Endodermal cell (in vitro differentiated cells): ENCODE data around the gene TADA1. TPM values are rescaled to one million over a fixed set of nuclear protein-coding genes. Genes with fewer than 3 reads are reported as not detected.

Experiments
- DNase-seq: peaks from one replicate; pipeline ENCODE4 v3.0.0-alpha.2; 2017
- H3K27ac ChIP-seq: 2 replicates; pipeline ENCODE4 v1.5.1; 2013; ENCODE audit warnings: mild to moderate bottlenecking, low read depth, low read length, moderate library complexity
- H3K27me3 ChIP-seq: 2 replicates; pipeline ENCODE4 v1.6.1; 2013; ENCODE audit warnings: mild to moderate bottlenecking, low read length, moderate library complexity; ENCODE audit not compliant: insufficient read depth, control insufficient read depth, poor library complexity, severe bottlenecking
- H3K36me3 ChIP-seq: 2 replicates; pipeline ENCODE4 v1.7.0; 2013; ENCODE audit warnings: mild to moderate bottlenecking, low read length, moderate library complexity; ENCODE audit not compliant: control insufficient read depth, insufficient read depth
- H3K4me1 ChIP-seq: one replicate; pipeline ENCODE4 v1.7.0; 2013; ENCODE audit warnings: low read length; ENCODE audit not compliant: control insufficient read depth, insufficient read depth
- H3K4me3 ChIP-seq: 2 replicates; pipeline ENCODE4 v1.5.1; 2013; ENCODE audit warnings: mild to moderate bottlenecking, low read length, moderate library complexity
- H3K9ac ChIP-seq: 2 replicates; pipeline ENCODE4 v1.6.1; 2013; ENCODE audit warnings: mild to moderate bottlenecking, low read length, moderate library complexity; ENCODE audit not compliant: poor library complexity, severe bottlenecking; ENCODE audit errors: extremely low read depth
- H3K9me3 ChIP-seq: 2 replicates; pipeline ENCODE4 v1.6.1; 2013; ENCODE audit warnings: mild to moderate bottlenecking, low read length, moderate library complexity; ENCODE audit not compliant: control insufficient read depth
- H3K27ac Mint-ChIP-seq: 2 replicates; pipeline ENCODE4 v1.8.0; 2020; ENCODE audit warnings: mixed read lengths
- H3K27me3 Mint-ChIP-seq: 2 replicates; pipeline ENCODE4 v1.8.0; 2021; ENCODE audit warnings: mild to moderate bottlenecking, mixed read lengths; ENCODE audit not compliant: insufficient read depth
- H3K36me3 Mint-ChIP-seq: 2 replicates; pipeline ENCODE4 v1.8.0; 2020; ENCODE audit warnings: low read depth, mixed read lengths
- H3K4me1 Mint-ChIP-seq: 2 replicates; pipeline ENCODE4 v1.8.0; 2020; ENCODE audit warnings: mixed read lengths
- H3K4me3 Mint-ChIP-seq: 2 replicates; pipeline ENCODE4 v1.8.0; 2020; ENCODE audit warnings: mild to moderate bottlenecking, moderate library complexity, mixed read lengths
- H3K9me3 Mint-ChIP-seq: 2 replicates; pipeline ENCODE4 v1.8.0; 2020; ENCODE audit warnings: mild to moderate bottlenecking, mixed read lengths
- CTCF ChIP-seq: fragments of 200-600 bp; sonication (generic); conservative IDR thresholded peaks from 2 replicates; pipeline ENCODE4 v1.5.0; 2021; ENCODE audit warnings: antibody characterized with exemption, mild to moderate bottlenecking
- WGBS, 2 experiments: methylation state at CpG; one replicate each; pipeline versions ENCODE4 v1.1.5 to v1.1.7; 2013; ENCODE audit warnings: missing lambda C conversion rate in 2 of 2, mixed read lengths in 1 of 2; ENCODE audit not compliant: insufficient coverage in 1 of 2, insufficient read length in 1 of 2; 5-methylcytosine and 5-hydroxymethylcytosine counted together
- total RNA-seq, 2 donors: library from RNA; stranded (reverse); fragmentation: NEBNext Ultra II Directional in 1 of 2; extraction: Animal tissue kit (Norgen Biotek cat#: 25700) in 1 of 2; gene quantifications; 2 replicates in 1 of 2; 3 replicates in 1 of 2; pipeline ENCODE4 v1.2.1, GENCODE V29; 2021

Gene TADA1
- total RNA-seq, 2 donors from 2014 or later = 18.4 to 19.9 TPM

GRCh38 chr1:166911624-166912023 lies 35.6 kb upstream of the TADA1 start:
- TF ChIP-seq CTCF = no peak
- Histone ChIP-seq H3K4me3 (peak overlapping the region; percentile 65), H3K4me1 (no peaks in the 10 kb centered on the region), H3K27ac (no peak overlapping the region), H3K27me3 (no peaks in the 10 kb centered on the region), H3K9me3 (peaks cover 25% of the 10 kb centered on the region), H3K36me3 (no peaks in the 10 kb centered on the region), H3K9ac (no peak overlapping the region)
- Mint-ChIP-seq H3K4me3 (no peak overlapping the region), H3K36me3 (peaks cover 4% of the 10 kb centered on the region), H3K9me3 (peaks cover 22% of the 10 kb centered on the region), H3K27ac (no peak overlapping the region), H3K27me3 (peaks cover 5% of the 10 kb centered on the region), H3K4me1 (no peaks in the 10 kb centered on the region)
- no peak for DNase-seq
- 100% methylated on average over 1 of the region's 1 CpG; no CpG with 5 or more reads in 1 of the 2 experiments for WGBS, 2 experiments

GRCh38 chr1:166910396-166910994 lies 34.4 kb upstream of the TADA1 start:
- peaks cover 22% of the 10 kb centered on the region for H3K9me3 Mint-ChIP-seq
- peak; percentile 95 for TF ChIP-seq CTCF
- Histone ChIP-seq H3K27me3 (no peaks in the 10 kb centered on the region), H3K9ac (no peak overlapping the region), H3K36me3 (no peaks in the 10 kb centered on the region), H3K4me1 (no peaks in the 10 kb centered on the region), H3K4me3 (peak overlapping the region; percentile 65), H3K27ac (no peak overlapping the region), H3K9me3 (peaks cover 25% of the 10 kb centered on the region)
- WGBS, 2 experiments = 0% methylated on average over 1 of the region's 1 CpG
- H3K27ac Mint-ChIP-seq = no peak overlapping the region
- H3K4me3 Mint-ChIP-seq = no peak overlapping the region
- no peaks in the 10 kb centered on the region for H3K4me1 Mint-ChIP-seq
- DNase-seq = peak; percentile 89
- H3K27me3 Mint-ChIP-seq = peaks cover 4% of the 10 kb centered on the region
- H3K36me3 Mint-ChIP-seq = peaks cover 4% of the 10 kb centered on the region

GRCh38 chr1:166908942-166909341 lies 32.9 kb upstream of the TADA1 start:
- Histone ChIP-seq H3K4me1 (no peaks in the 10 kb centered on the region), H3K4me3 (no peak overlapping the region), H3K9me3 (peaks cover 25% of the 10 kb centered on the region), H3K27ac (no peak overlapping the region), H3K27me3 (no peaks in the 10 kb centered on the region), H3K9ac (no peak overlapping the region), H3K36me3 (no peaks in the 10 kb centered on the region)
- 91 to 92% methylated on average over 1 of the region's 1 CpG for WGBS, 2 experiments
- peaks cover 2% of the 10 kb centered on the region for H3K27me3 Mint-ChIP-seq
- peaks cover 4% of the 10 kb centered on the region for H3K36me3 Mint-ChIP-seq
- DNase-seq = no peak
- no peak overlapping the region for H3K4me3 Mint-ChIP-seq
- TF ChIP-seq CTCF = no peak
- no peaks in the 10 kb centered on the region for H3K4me1 Mint-ChIP-seq
- H3K27ac Mint-ChIP-seq = no peak overlapping the region
- H3K9me3 Mint-ChIP-seq = peaks cover 22% of the 10 kb centered on the region
